Measurements from ENCODE around the gene NECAB3.

- TF ChIP-seq POLR2A (IDR thresholded peaks at IDR 0.05) (no peak), CTCF (IDR thresholded peaks at IDR 0.05) (no peak), EP300 (IDR thresholded peaks at IDR 0.05) (no peak)
Observed at GRCh38 chr20:33687993-33688937, 14.0 kb upstream of the NECAB3 start.

Data from ovary (tissue), 3 donors.